Fibroblast of the aortic adventitia (primary cell): Measurements from ENCODE around the gene TMEM59. TPM values are rescaled to one million over a fixed set of nuclear protein-coding genes. Genes with fewer than 3 reads are reported as not detected.
"Not testable (repeated sequence)": the region's sequence is repeated elsewhere in the genome, so short reads cannot be mapped to it uniquely, and the experiment has no call there.

Experiments
- DNase-seq: peaks from one replicate; pipeline ENCODE4 v3.0.0-alpha.2; 2010; ENCODE audit warnings: low read depth
- H3K4me3 ChIP-seq: 2 replicates; pipeline ENCODE4 v1.5.1; 2011; ENCODE audit warnings: low read depth, mild to moderate bottlenecking, control low read depth, low read length, moderate library complexity
- total RNA-seq: library from RNA; depleted of rRNA; stranded (reverse); fragments of >200 nt; gene quantifications from 2 replicates; pipeline ENCODE4 v1.2.3, GENCODE V29; 2012; ENCODE audit warnings: low replicate concordance
- TF ChIP-seq, protein P1 (sequence below): IDR thresholded peaks from 2 replicates; pipeline ENCODE4 v1.5.1; 2011; ENCODE audit warnings: mild to moderate bottlenecking, low read length, control low read depth, inconsistent platforms; ENCODE audit not compliant: insufficient read depth

Gene TMEM59
- total RNA-seq, 1 donor = 278 TPM

DNA sequence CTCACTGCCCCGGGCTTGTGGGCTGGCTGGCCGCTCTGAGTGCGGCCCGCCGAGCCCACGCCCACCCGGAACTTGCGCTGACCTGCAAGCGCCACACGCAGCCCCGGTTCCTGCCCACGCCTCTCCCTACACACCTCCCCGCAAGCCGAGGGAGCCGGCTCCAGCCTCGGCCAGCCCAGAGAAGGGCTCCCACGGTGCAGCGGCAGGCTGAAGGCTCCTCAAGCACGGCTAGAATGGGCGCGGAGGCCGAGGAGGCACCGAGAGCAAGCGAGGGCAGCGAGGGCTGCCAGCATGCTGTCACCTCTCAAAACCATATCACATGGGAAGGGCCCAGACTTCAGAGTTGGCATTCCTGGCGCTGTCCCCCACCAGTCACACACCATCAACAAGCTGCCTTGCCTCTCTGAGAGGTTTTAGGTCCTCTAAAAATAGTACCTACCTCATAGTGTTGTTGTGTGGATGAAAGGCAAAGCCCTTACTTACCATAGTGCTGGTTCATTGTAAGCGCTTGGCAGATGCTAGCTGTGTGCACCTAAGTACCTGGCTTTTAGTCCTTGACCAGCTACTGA lies 48.4 kb downstream of the TMEM59 start:
- H3K4me3 ChIP-seq = no peak overlapping the region
- TF ChIP-seq, protein P1, sequence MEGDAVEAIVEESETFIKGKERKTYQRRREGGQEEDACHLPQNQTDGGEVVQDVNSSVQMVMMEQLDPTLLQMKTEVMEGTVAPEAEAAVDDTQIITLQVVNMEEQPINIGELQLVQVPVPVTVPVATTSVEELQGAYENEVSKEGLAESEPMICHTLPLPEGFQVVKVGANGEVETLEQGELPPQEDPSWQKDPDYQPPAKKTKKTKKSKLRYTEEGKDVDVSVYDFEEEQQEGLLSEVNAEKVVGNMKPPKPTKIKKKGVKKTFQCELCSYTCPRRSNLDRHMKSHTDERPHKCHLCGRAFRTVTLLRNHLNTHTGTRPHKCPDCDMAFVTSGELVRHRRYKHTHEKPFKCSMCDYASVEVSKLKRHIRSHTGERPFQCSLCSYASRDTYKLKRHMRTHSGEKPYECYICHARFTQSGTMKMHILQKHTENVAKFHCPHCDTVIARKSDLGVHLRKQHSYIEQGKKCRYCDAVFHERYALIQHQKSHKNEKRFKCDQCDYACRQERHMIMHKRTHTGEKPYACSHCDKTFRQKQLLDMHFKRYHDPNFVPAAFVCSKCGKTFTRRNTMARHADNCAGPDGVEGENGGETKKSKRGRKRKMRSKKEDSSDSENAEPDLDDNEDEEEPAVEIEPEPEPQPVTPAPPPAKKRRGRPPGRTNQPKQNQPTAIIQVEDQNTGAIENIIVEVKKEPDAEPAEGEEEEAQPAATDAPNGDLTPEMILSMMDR = no peak
- no peak for DNase-seq

DNA sequence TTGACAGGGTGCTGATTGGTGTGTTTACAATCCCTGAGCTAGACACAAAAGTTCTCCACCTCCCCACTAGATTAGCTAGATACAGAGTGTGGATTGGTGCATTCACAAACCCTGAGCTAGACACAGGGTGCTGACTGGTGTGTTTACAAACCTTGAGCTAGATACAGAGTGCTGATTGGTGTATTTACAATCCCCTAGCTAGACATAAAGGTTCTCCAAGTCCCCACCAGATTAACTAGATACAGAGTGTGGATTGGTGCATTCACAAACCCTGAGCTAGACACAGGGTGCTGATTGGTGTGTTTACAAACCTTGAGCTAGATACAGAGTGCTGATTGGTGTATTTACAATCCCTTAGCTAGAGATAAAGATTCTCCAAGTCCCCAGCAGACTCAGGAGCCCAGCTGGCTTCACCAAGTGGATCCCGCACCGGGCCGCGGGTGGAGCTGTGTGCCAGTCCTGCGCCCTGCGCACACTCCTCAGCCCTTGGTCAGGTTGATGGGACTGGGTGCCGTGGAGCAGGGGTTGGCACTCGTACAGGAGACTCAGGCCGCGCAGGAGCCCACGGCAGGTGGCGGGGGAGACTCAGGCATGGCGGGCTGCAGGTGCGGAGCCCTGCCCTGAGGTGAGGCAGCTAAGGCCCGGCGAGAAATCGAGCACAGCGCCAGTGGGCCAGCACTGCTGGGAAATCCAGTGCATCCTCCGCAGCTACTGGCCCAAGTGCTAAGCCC lies 49.1 kb downstream of the TMEM59 start:
- H3K4me3 ChIP-seq, DNase-seq: not testable (repeated sequence)

DNA sequence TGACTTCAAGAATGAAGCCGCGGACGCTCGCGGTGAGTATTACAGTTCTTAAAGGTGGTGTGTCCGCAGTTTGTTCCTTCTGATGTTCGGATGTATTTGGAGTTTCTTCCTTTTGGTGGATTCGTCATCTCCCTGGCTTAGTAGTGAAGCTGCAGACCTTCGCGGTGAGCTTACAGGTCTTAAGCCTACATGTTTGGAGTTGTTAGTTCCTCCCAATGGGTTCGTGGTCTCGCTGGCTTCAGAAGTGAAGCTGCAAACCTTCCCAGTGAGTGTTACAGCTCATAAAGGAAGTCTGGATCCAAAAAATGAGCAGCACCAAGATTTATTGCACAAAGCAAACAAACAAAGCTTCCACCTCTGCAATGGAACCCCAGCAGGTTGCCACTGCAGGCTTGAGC lies 49.8 kb downstream of the TMEM59 start:
- TF ChIP-seq, protein P1 = no peak
- DNase-seq = no peak
- H3K4me3 ChIP-seq = no peak overlapping the region

DNA sequence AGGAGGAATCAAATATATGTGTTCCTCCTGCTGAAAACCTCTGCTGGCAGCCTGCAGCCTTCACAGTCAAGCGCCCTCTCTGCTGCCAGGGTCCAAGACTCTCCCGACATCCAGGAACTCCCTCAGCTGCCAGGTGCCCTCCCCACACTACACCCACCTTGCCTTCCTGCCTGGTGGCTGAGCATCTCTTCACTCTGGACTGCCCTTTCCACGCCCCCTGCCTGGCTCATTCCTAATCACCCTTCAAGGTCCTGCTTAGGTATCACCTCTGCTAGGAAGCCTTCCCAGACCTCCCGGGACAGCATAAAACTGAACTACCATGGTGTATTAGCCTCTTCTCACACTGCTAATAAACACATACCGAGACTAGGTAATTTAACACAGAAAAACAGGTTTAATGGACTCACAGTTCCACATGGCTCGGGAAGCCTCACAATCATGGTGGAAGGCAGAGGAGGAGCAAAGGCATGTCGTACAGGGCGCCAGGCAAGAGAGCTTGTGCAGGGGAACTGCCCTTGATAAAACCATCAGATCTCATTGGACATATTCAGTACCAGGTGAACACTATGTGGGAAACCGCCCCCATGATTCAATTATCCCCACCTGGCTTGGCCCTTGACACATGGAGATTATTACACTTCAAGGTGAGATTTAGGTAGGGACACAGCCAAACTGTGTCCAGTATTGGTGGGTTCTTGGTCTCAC lies 50.3 kb downstream of the TMEM59 start:
- no peak for DNase-seq
- TF ChIP-seq, protein P1 = no peak
- no peak overlapping the region for H3K4me3 ChIP-seq

DNA sequence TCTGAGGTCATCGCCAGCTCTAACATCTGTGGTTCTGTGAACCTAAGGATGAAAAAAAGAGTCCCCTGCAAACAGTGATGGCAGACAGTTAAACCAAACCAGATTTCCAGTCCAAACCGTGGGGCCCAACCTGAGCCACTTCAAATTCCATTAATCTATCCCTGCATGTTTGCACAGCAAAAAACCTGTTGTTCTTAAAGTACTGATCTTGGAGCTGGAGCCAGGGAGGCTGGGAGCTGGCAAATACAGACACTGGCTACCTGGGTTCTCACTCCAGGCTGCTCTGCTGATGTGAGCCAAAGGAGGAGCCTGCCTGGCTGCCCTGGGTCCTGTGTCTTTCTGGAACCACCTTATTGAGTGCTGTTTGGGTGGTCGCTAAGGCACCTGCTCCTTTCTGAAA lies 51.4 kb downstream of the TMEM59 start:
- TF ChIP-seq, protein P1 = no peak
- no peak for DNase-seq
- H3K4me3 ChIP-seq = no peak overlapping the region

DNA sequence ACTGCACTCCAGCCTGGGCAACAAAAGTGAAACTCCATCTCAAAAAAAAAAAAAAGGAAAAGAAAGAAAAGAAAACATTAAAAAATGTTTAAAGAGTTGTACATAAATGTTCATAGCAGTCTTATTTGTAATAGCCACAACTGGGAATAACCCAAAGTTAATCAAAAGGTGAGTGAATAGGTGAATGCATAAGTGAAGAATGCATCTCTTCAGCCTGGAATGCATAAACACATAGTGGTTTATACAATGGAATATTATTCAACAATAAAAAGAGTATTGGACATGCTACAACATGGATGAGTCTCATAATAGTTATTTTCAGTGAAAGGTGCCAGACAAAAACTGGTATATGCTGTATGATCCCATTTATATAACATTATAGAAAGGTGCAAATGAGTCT lies 53.1 kb downstream of the TMEM59 start:
- DNase-seq = no peak
- no peak overlapping the region for H3K4me3 ChIP-seq
- TF ChIP-seq, protein P1 = no peak

DNA sequence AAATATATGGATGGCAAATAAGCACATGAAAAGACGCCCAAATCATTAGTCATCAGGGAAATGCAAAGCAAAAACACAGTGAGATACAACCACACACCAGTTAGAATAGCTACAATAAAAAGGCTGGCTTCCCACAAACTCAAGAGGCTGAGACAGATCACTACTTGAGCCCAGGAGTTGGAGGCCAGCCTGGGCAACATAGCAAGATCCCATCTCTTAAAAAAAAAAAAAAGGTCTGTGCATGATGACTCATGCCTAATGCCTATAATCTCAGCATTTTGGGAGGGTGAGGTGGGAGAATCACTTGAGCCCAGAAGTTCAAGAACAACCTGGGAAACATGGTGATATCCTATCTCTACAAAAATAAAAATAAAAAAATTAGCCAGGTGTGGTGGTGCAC lies 54.8 kb downstream of the TMEM59 start:
- TF ChIP-seq, protein P1 = no peak
- no peak overlapping the region for H3K4me3 ChIP-seq
- no peak for DNase-seq
